H1 (cell line): ENCODE results near the gene ACTG1.

ENCODE experiments used
- EP300 ChIP-seq, 2 experiments: IDR thresholded peaks; 1 replicate in 1 of 2; 2 replicates in 1 of 2; pipeline ENCODE4 v1.6.1; 2011 to 2012; ENCODE audit warnings: low read depth in 2 of 2, low read length in 2 of 2, mild to moderate bottlenecking in 2 of 2, borderline replicate concordance in 1 of 2, inconsistent platforms in 1 of 2, moderate library complexity in 1 of 2
- GTF2F1 ChIP-seq: IDR thresholded peaks from 2 replicates; pipeline ENCODE4 v1.6.1; 2012; ENCODE audit warnings: low read depth, low read length, improper control_type of control experiment, borderline replicate concordance
- JUND ChIP-seq: IDR thresholded peaks from 2 replicates; pipeline ENCODE4 v1.6.1; 2011; ENCODE audit warnings: mild to moderate bottlenecking, improper control_type of control experiment, low read length
- KDM4A ChIP-seq: IDR thresholded peaks from one replicate; pipeline ENCODE4 v1.7.1; 2012; ENCODE audit warnings: low read depth, mild to moderate bottlenecking, moderate library complexity, low read length, inconsistent platforms; ENCODE audit not compliant: severe bottlenecking
- RAD21 ChIP-seq, 2 experiments: IDR thresholded peaks in 1 of 2; conservative IDR thresholded peaks in 1 of 2; 2 replicates each; pipeline ENCODE4 v1.6.1; 2011; ENCODE audit warnings: low read depth in 2 of 2, low read length in 2 of 2, improper control_type of control experiment in 1 of 2, inconsistent platforms in 1 of 2, mild to moderate bottlenecking in 1 of 2, moderate library complexity in 1 of 2
- RFX5 ChIP-seq: IDR thresholded peaks from 2 replicates; pipeline ENCODE4 v1.6.1; 2011; ENCODE audit warnings: low read depth, low read length, improper control_type of control experiment, borderline replicate concordance
- SIN3A ChIP-seq, 2 experiments: IDR thresholded peaks in 1 of 2; conservative IDR thresholded peaks in 1 of 2; 2 replicates each; pipeline ENCODE4 v1.6.1; 2011 to 2012; ENCODE audit warnings: low read length in 2 of 2, improper control_type of control experiment in 1 of 2, low read depth in 1 of 2, mild to moderate bottlenecking in 1 of 2
- SUZ12 ChIP-seq: fragments of 200-600 bp; sonication (generic); IDR thresholded peaks from 2 replicates; pipeline ENCODE4 v1.6.1; 2012; ENCODE audit warnings: mild to moderate bottlenecking, inconsistent platforms, low read length, moderate library complexity, mixed read lengths
- TF ChIP-seq, protein P1 (sequence below): IDR thresholded peaks from 2 replicates; pipeline ENCODE4 v1.6.1; 2011; ENCODE audit warnings: low read length, improper control_type of control experiment
- TF ChIP-seq, protein P2 (sequence below): IDR thresholded peaks from 2 replicates; pipeline ENCODE4 v1.6.1; 2012; ENCODE audit warnings: inconsistent platforms
- TF ChIP-seq, protein P3 (sequence below), 3 experiments: IDR thresholded peaks; 1 replicate in 2 of 3; 2 replicates in 1 of 3; pipeline versions ENCODE4 v1.5.1 to v1.6.1; 2011; ENCODE audit warnings: low read length in 3 of 3, mild to moderate bottlenecking in 3 of 3, inconsistent platforms in 2 of 3, low read depth in 1 of 3, moderate library complexity in 1 of 3; ENCODE audit not compliant: insufficient read depth in 1 of 3; ENCODE audit errors: control extremely low read depth in 1 of 3

DNA sequence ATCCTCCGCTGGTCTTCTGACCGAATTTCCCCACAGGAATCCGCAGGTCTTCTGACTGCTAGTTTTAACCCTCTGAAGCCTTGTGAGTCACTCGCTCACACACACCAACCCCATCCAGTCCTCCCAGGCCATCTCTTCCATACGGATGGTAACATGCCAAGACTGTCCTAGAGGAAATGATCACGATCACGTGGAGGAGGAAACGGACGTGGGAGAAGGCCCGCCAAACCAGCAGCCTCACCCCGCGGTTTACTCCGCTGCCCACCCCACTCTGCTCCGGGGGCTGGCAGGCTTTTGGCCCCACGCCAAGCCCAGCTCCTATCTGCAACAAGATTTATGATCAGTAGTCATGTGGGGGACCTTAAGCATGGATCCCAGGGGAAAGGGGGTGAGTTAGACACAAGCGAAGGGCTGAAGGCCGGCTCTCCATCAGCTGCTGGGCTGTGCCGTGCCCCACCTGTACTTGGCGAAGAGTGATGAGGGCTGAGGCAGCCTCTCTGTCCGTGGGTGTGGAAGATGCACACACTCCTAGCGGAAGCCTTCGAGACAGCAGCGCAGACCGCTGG lies 41.1 kb upstream of the ACTG1 start:
- no peak for TF ChIP-seq SUZ12
- no peak for TF ChIP-seq EP300 (IDR thresholded peaks at IDR 0.05; ENCODE audit: borderline replicate concordance in 1 of 2, low read depth in 2 of 2, low read length in 2 of 2)
- TF ChIP-seq, protein P1, sequence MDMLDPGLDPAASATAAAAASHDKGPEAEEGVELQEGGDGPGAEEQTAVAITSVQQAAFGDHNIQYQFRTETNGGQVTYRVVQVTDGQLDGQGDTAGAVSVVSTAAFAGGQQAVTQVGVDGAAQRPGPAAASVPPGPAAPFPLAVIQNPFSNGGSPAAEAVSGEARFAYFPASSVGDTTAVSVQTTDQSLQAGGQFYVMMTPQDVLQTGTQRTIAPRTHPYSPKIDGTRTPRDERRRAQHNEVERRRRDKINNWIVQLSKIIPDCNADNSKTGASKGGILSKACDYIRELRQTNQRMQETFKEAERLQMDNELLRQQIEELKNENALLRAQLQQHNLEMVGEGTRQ = no peak
- TF ChIP-seq RFX5 = no peak
- no peak for TF ChIP-seq GTF2F1
- TF ChIP-seq JUND = no peak
- no peak for TF ChIP-seq SIN3A (conservative IDR thresholded peaks at IDR 0.05 in 1 of 2, IDR thresholded peaks at IDR 0.05 in 1 of 2; ENCODE audit: low read depth in 1 of 2, low read length in 2 of 2)
- TF ChIP-seq RAD21 (IDR thresholded peaks at IDR 0.05 in 1 of 2, conservative IDR thresholded peaks at IDR 0.05 in 1 of 2; ENCODE audit: low read depth in 2 of 2, low read length in 2 of 2) = no peak
- no peak for TF ChIP-seq KDM4A
- TF ChIP-seq, protein P2, sequence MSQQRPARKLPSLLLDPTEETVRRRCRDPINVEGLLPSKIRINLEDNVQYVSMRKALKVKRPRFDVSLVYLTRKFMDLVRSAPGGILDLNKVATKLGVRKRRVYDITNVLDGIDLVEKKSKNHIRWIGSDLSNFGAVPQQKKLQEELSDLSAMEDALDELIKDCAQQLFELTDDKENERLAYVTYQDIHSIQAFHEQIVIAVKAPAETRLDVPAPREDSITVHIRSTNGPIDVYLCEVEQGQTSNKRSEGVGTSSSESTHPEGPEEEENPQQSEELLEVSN = no peak
- TF ChIP-seq, protein P3, sequence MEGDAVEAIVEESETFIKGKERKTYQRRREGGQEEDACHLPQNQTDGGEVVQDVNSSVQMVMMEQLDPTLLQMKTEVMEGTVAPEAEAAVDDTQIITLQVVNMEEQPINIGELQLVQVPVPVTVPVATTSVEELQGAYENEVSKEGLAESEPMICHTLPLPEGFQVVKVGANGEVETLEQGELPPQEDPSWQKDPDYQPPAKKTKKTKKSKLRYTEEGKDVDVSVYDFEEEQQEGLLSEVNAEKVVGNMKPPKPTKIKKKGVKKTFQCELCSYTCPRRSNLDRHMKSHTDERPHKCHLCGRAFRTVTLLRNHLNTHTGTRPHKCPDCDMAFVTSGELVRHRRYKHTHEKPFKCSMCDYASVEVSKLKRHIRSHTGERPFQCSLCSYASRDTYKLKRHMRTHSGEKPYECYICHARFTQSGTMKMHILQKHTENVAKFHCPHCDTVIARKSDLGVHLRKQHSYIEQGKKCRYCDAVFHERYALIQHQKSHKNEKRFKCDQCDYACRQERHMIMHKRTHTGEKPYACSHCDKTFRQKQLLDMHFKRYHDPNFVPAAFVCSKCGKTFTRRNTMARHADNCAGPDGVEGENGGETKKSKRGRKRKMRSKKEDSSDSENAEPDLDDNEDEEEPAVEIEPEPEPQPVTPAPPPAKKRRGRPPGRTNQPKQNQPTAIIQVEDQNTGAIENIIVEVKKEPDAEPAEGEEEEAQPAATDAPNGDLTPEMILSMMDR (IDR thresholded peaks at IDR 0.05; ENCODE audit: control extremely low read depth in 1 of 3, insufficient read depth in 1 of 3, low read depth in 1 of 3, low read length in 3 of 3) = no peak
